Measurements from ENCODE around the gene TENM3.
"Not testable (repeated sequence)": the region's sequence is repeated elsewhere in the genome, so short reads cannot be mapped to it uniquely, and the experiment has no call there.

The TENM3 gene

GRCh38 chr4:182235021-182235795 lies 8.0 kb upstream of the TENM3 start:
- no peaks in the 10 kb centered on the region for H3K9me2 ChIP-seq (replicated peaks; ENCODE audit: insufficient read depth, low read length)
- no peak overlapping the region for H2AFZ ChIP-seq (ENCODE audit: low read length)
- H3F3A ChIP-seq (ENCODE audit: insufficient read depth, low read length), result no peaks in the 10 kb centered on the region
- no peaks in the 10 kb centered on the region for H3K79me2 ChIP-seq (ENCODE audit: low read length)
- H3K4me1 ChIP-seq (ENCODE audit: low read length), result no peaks in the 10 kb centered on the region
- no peak overlapping the region for H3K4me3 ChIP-seq (ENCODE audit: low read length)
- H3K9ac ChIP-seq (ENCODE audit: low read length), result no peak overlapping the region
- no peaks in the 10 kb centered on the region for H4K20me1 ChIP-seq (ENCODE audit: insufficient read depth, low read length)
- H3K36me3 ChIP-seq (replicated peaks; ENCODE audit: insufficient read depth, low read length), result no peaks in the 10 kb centered on the region
- no peak overlapping the region for H3K27ac ChIP-seq (ENCODE audit: low read length)
- H3K9me3 ChIP-seq (replicated peaks; ENCODE audit: insufficient read depth, low read length), result no peaks in the 10 kb centered on the region
- TF ChIP-seq EZH2phosphoT487 (IDR thresholded peaks at IDR 0.05; ENCODE audit: low read length) (no peak), CTCF (IDR thresholded peaks at IDR 0.05; ENCODE audit: low read length) (no peak), EZH2 (optimal IDR thresholded peaks at IDR 0.05; ENCODE audit: low read depth, low read length) (no peak)
- H3K27me3 ChIP-seq (replicated peaks; ENCODE audit: insufficient read depth, low read length), result no peaks in the 10 kb centered on the region
- H3K4me2 ChIP-seq (ENCODE audit: low read depth, low read length), result no peak overlapping the region
- no peak for DNase-seq

DNA sequence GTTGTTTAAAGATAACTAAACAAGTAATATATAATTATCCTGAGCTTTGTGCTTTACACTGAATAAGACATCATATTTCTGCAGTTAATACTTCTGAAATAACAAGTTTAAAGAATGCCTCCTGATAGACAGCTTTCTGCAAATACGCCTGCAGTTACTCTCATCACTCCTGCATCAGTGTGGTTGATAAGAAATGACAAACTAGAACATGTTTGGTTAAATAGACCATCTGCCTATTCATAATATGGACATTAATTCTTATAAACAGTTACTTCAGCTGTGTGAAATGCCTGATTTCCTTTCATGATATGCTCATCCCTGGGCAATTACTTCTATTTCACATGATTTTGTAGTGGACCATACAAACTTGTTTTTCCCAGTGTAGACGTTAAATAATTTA lies 7.0 kb upstream of the TENM3 start:
- no peaks in the 10 kb centered on the region for H3K27me3 ChIP-seq (replicated peaks; ENCODE audit: insufficient read depth, low read length)
- no peaks in the 10 kb centered on the region for H3K9me2 ChIP-seq (replicated peaks; ENCODE audit: insufficient read depth, low read length)
- no peaks in the 10 kb centered on the region for H3K4me1 ChIP-seq (ENCODE audit: low read length)
- DNase-seq, result no peak
- H3K9me3 ChIP-seq (replicated peaks; ENCODE audit: insufficient read depth, low read length), result no peaks in the 10 kb centered on the region
- H3F3A ChIP-seq (ENCODE audit: insufficient read depth, low read length), result no peaks in the 10 kb centered on the region
- H4K20me1 ChIP-seq (ENCODE audit: insufficient read depth, low read length), result no peaks in the 10 kb centered on the region
- H3K36me3 ChIP-seq (replicated peaks; ENCODE audit: insufficient read depth, low read length), result no peaks in the 10 kb centered on the region
- no peak overlapping the region for H2AFZ ChIP-seq (ENCODE audit: low read length)
- no peaks in the 10 kb centered on the region for H3K79me2 ChIP-seq (ENCODE audit: low read length)
- H3K4me3 ChIP-seq (ENCODE audit: low read length), result no peak overlapping the region
- no peak overlapping the region for H3K4me2 ChIP-seq (ENCODE audit: low read depth, low read length)
- H3K27ac ChIP-seq (ENCODE audit: low read length), result no peak overlapping the region
- no peak overlapping the region for H3K9ac ChIP-seq (ENCODE audit: low read length)
- no peak for TF ChIP-seq EZH2 (optimal IDR thresholded peaks at IDR 0.05; ENCODE audit: low read depth, low read length)
- TF ChIP-seq CTCF (IDR thresholded peaks at IDR 0.05; ENCODE audit: low read length), result no peak
- TF ChIP-seq EZH2phosphoT487 (IDR thresholded peaks at IDR 0.05; ENCODE audit: low read length), result no peak

DNA sequence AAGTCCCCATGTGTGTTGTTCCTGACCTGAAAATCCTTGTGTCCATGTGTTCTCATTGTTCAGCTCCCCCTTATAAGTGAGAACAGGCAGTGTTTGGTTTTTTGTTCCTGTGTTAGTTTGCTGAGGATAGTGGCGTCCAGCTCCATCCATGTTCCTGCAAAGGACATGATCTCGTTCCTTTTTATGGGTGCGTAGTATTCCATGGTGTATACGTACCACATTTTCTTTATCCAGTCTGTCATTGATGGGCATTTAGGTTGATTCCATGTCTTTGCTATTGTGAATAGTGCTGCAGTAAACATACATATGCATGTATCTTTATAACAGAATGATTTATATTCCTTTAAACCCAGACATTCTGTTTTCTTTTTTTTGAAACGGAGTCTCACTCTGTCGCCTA lies 6.2 kb upstream of the TENM3 start:
- H3K4me2 ChIP-seq (ENCODE audit: low read depth, low read length); H3K9me2 ChIP-seq (replicated peaks; ENCODE audit: insufficient read depth, low read length); DNase-seq; H3K36me3 ChIP-seq (replicated peaks; ENCODE audit: insufficient read depth, low read length); H3K9me3 ChIP-seq (replicated peaks; ENCODE audit: insufficient read depth, low read length); H3K79me2 ChIP-seq (ENCODE audit: low read length); H2AFZ ChIP-seq (ENCODE audit: low read length); H3K27me3 ChIP-seq (replicated peaks; ENCODE audit: insufficient read depth, low read length); H3F3A ChIP-seq (ENCODE audit: insufficient read depth, low read length); H4K20me1 ChIP-seq (ENCODE audit: insufficient read depth, low read length); H3K9ac ChIP-seq (ENCODE audit: low read length); H3K4me1 ChIP-seq (ENCODE audit: low read length); H3K27ac ChIP-seq (ENCODE audit: low read length); H3K4me3 ChIP-seq (ENCODE audit: low read length): not testable (repeated sequence)

DNA sequence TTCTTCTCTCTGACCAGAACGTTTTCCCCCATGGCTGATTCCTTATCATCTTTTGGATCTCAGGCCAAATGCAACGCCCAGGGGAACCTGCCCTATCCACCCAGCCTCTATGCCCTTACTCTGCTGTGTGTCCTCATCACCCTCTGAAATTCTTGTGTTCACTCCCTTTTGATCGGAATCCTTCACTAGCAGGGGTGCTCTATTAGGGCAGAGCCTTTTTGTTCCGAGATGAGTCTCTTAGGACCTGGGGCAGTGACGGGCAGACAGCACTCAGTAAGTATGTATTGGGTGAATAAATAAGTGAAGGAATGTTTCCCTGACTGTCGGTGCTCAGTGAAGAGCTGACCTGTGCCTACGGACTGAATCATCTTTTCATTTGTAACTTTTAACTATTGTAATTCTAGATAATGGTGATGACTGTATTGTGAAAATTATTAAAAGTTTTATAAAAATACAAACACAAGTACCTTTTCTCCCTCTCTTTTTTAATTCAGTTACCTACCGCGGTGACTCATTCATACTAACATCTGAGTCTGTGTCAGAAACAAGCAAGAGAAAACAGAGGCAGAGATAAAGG lies 4.8 kb upstream of the TENM3 start:
- Histone ChIP-seq H3K9me3 (replicated peaks; ENCODE audit: insufficient read depth, low read length) (no peaks in the 10 kb centered on the region), H3F3A (ENCODE audit: insufficient read depth, low read length) (no peaks in the 10 kb centered on the region), H3K4me2 (ENCODE audit: low read depth, low read length) (no peak overlapping the region), H3K9me2 (replicated peaks; ENCODE audit: insufficient read depth, low read length) (no peaks in the 10 kb centered on the region), H3K4me3 (ENCODE audit: low read length) (no peak overlapping the region), H3K9ac (ENCODE audit: low read length) (no peak overlapping the region), H2AFZ (ENCODE audit: low read length) (no peak overlapping the region), H4K20me1 (ENCODE audit: insufficient read depth, low read length) (no peaks in the 10 kb centered on the region), H3K27ac (ENCODE audit: low read length) (no peak overlapping the region), H3K79me2 (ENCODE audit: low read length) (no peaks in the 10 kb centered on the region), H3K36me3 (replicated peaks; ENCODE audit: insufficient read depth, low read length) (no peaks in the 10 kb centered on the region), H3K4me1 (ENCODE audit: low read length) (no peaks in the 10 kb centered on the region), H3K27me3 (replicated peaks; ENCODE audit: insufficient read depth, low read length) (no peaks in the 10 kb centered on the region)
- no peak for TF ChIP-seq EZH2 (optimal IDR thresholded peaks at IDR 0.05; ENCODE audit: low read depth, low read length)
- no peak for TF ChIP-seq EZH2phosphoT487 (IDR thresholded peaks at IDR 0.05; ENCODE audit: low read length)
- no peak for TF ChIP-seq CTCF (IDR thresholded peaks at IDR 0.05; ENCODE audit: low read length)
- no peak for DNase-seq

Data from MM.1S (cell line).